ENCODE results near the gene TSTD1.

Gene TSTD1

DNA sequence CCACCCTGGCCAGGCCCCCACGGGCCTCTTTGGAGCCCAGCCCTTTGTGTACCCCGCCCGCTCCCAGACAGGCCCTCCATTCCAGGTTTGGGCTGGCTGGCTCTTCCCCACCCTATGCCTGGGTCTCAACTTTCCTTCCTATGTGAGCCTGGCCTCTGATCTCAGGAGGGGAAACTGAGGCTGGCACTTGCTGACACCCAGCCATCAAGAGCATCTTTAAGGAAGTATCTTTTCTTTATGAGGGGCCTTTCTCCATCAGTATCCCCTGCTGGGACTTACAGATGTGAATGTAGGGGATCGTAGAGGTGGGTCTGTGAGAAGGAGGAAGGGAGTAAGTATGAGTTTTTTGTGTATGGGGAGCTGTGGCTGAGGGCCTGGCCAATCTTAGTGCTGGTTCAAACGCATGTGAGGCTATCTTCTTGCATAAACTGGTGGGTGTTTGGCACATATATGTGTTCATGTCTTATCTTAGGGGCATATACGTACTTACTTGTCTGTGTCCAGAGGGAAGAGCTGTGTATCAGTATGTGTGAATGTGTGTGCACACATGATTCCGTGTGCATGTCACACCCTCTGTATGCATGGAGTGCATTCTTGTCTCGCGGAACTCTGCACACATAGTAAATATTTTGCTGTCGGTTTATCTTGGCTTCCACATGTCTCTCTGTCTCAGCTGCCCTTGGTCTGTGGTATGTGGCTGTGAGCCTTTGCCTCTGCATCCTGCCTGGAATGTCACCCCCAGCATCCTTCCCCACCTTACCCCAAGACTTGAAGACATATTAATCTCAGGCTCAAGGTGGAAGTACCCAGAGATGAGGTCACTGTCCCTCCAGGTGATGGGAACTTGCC lies 45.2 kb upstream of the TSTD1 start:
- TF ChIP-seq FOXP2 (optimal IDR thresholded peaks at IDR 0.05; ENCODE audit: borderline replicate concordance, extremely low read depth, extremely low read length, insufficient read depth) (no peak), TAF1 (IDR thresholded peaks at IDR 0.05; ENCODE audit: borderline replicate concordance, insufficient read depth, low read length) (no peak)

DNA sequence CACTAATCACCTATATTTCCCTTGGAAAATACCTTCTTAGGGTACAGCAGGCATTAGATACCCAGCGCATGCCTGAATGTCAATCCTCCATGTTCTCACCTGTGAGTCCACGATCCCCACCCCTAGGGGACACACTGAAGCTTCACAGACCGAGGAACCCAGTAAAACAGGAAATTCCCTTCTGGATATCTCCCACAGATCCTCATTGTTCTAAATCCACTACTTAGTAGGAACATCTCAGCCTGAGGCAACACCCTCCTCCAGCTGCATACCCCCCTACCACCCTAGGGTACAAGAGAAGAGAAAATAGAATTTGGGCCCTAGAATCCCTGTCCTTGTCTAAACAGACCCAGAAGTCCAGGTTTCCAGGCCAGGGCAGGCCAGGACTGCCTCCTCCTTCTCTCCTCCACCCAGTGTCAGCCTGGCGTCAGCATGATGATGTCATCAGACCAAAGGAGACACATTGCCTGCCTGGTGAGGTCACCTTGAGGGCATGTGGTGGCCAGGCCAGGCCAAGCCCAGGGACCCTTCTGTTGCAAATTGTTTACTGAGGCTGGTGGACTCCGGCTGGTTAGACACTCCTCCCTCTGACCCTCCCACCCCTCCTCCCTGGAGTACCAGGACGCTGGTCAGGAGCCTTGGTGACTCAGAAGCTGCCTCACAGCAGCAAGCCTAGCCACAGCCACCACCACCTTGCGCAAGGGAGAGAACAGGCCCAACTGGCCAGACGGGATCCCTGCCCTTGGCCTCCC lies 44.4 kb upstream of the TSTD1 start:
- TF ChIP-seq SIN3A (IDR thresholded peaks at IDR 0.05; ENCODE audit: borderline replicate concordance, insufficient read depth, low read length) (no peak), FOXP2 (optimal IDR thresholded peaks at IDR 0.05; ENCODE audit: borderline replicate concordance, extremely low read depth, extremely low read length, insufficient read depth) (peak; percentile 91), POLR2AphosphoS5 (IDR thresholded peaks at IDR 0.05; ENCODE audit: low read depth, low read length) (no peak)

GRCh38 chr1:161082483-161082882 lies 43.7 kb upstream of the TSTD1 start:
- TF ChIP-seq, protein P1, sequence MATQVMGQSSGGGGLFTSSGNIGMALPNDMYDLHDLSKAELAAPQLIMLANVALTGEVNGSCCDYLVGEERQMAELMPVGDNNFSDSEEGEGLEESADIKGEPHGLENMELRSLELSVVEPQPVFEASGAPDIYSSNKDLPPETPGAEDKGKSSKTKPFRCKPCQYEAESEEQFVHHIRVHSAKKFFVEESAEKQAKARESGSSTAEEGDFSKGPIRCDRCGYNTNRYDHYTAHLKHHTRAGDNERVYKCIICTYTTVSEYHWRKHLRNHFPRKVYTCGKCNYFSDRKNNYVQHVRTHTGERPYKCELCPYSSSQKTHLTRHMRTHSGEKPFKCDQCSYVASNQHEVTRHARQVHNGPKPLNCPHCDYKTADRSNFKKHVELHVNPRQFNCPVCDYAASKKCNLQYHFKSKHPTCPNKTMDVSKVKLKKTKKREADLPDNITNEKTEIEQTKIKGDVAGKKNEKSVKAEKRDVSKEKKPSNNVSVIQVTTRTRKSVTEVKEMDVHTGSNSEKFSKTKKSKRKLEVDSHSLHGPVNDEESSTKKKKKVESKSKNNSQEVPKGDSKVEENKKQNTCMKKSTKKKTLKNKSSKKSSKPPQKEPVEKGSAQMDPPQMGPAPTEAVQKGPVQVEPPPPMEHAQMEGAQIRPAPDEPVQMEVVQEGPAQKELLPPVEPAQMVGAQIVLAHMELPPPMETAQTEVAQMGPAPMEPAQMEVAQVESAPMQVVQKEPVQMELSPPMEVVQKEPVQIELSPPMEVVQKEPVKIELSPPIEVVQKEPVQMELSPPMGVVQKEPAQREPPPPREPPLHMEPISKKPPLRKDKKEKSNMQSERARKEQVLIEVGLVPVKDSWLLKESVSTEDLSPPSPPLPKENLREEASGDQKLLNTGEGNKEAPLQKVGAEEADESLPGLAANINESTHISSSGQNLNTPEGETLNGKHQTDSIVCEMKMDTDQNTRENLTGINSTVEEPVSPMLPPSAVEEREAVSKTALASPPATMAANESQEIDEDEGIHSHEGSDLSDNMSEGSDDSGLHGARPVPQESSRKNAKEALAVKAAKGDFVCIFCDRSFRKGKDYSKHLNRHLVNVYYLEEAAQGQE (IDR thresholded peaks at IDR 0.05; ENCODE audit: insufficient read depth in 1 of 2, low read depth in 2 of 2, low read length in 2 of 2), result no peak
- no peak for TF ChIP-seq POLR2AphosphoS5 (IDR thresholded peaks at IDR 0.05; ENCODE audit: low read depth, low read length)
- TF ChIP-seq FOXP2 (optimal IDR thresholded peaks at IDR 0.05; ENCODE audit: borderline replicate concordance, extremely low read depth, extremely low read length, insufficient read depth), result no peak
- TF ChIP-seq SIN3A (IDR thresholded peaks at IDR 0.05; ENCODE audit: borderline replicate concordance, insufficient read depth, low read length), result no peak
- no peak for TF ChIP-seq TAF1 (IDR thresholded peaks at IDR 0.05; ENCODE audit: borderline replicate concordance, insufficient read depth, low read length)

- TF ChIP-seq SIN3A (IDR thresholded peaks at IDR 0.05; ENCODE audit: borderline replicate concordance, insufficient read depth, low read length) (no peak), POLR2AphosphoS5 (IDR thresholded peaks at IDR 0.05; ENCODE audit: low read depth, low read length) (no peak), TAF1 (IDR thresholded peaks at IDR 0.05; ENCODE audit: borderline replicate concordance, insufficient read depth, low read length) (no peak), FOXP2 (optimal IDR thresholded peaks at IDR 0.05; ENCODE audit: borderline replicate concordance, extremely low read depth, extremely low read length, insufficient read depth) (no peak)
- TF ChIP-seq, protein P1 (IDR thresholded peaks at IDR 0.05; ENCODE audit: insufficient read depth in 1 of 2, low read depth in 2 of 2, low read length in 2 of 2), result no peak
These were observed 42.8 kb upstream of the TSTD1 start for GRCh38 chr1:161081519-161081918.

DNA sequence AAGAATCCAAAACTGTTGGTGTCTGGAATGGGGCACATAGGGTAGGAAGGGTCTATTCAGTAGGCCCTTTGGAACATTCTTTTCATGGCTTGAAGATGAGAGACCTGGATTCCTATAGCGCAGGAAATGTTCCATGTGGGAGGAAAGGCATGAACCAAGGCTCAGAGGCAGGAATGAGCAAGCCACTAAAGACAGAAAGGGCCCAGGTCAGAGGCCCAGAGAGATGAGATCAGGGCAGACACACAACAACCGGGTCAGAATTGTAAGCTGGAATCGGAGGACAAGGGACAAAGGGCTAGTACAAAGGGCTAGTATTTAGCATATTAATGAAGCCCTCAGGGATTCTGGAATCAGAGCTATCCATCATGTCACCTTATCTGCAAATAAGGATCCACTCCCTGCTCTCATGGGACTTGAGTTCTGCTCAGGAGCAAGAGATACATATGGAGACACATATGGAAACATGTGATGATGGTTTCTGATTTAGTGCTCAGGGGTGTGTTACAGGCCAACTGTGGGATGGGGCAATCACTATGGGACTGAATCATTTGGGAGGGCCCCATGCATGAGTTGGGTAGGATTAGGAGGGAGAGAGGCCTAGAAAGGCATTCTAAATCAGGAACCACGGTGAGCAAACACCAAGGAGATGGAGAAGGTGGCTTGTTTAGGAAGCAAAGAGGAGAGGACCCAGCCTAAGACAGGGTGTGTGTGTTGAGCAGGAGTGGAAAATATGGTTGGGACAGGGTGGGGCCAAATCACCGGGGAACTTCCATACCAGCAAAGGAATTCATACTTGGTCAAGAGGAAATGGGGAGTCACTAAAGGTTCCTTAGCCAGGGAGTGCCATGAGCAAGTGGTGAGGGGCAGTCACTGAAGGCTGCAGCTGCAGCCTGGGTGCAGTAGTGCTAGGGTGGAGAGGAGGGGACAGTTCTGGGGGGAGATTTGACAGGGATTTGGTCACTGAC lies 42.0 kb upstream of the TSTD1 start:
- TF ChIP-seq POLR2AphosphoS5 (IDR thresholded peaks at IDR 0.05; ENCODE audit: low read depth, low read length) (no peak), TAF1 (IDR thresholded peaks at IDR 0.05; ENCODE audit: borderline replicate concordance, insufficient read depth, low read length) (no peak), FOXP2 (optimal IDR thresholded peaks at IDR 0.05; ENCODE audit: borderline replicate concordance, extremely low read depth, extremely low read length, insufficient read depth) (no peak), SIN3A (IDR thresholded peaks at IDR 0.05; ENCODE audit: borderline replicate concordance, insufficient read depth, low read length) (no peak)
- TF ChIP-seq, protein P1 (IDR thresholded peaks at IDR 0.05; ENCODE audit: insufficient read depth in 1 of 2, low read depth in 2 of 2, low read length in 2 of 2), result no peak

Measured in PFSK-1 (cell line).